ENCODE data around the gene HGS.

Gene HGS

GRCh38 chr17:81652906-81653771, 30.7 kb upstream of the HGS start:
- Histone ChIP-seq H3K4me1 (ENCODE audit: control insufficient read depth, low read length) (peaks cover 24% of the 10 kb centered on the region), H3K9me3 (ENCODE audit: control insufficient read depth, insufficient read depth, low read length) (no peaks in the 10 kb centered on the region), H3F3A (ENCODE audit: control insufficient read depth, insufficient read depth) (no peaks in the 10 kb centered on the region), H3K36me3 (ENCODE audit: control insufficient read depth, low read length) (no peaks in the 10 kb centered on the region), H3K9me2 (replicated peaks; ENCODE audit: control insufficient read depth, low read length) (no peaks in the 10 kb centered on the region), H3K27me3 (ENCODE audit: control insufficient read depth, low read length) (no peaks in the 10 kb centered on the region), H3K4me2 (ENCODE audit: low read length) (peak overlapping the region; percentile 71), H3K27ac (ENCODE audit: low read depth, low read length) (no peak overlapping the region), H3K4me3 (ENCODE audit: low read length) (peak overlapping the region; percentile 63), H4K20me1 (ENCODE audit: control insufficient read depth, insufficient read depth, low read depth, low read length) (no peaks in the 10 kb centered on the region), H3K79me2 (ENCODE audit: control insufficient read depth, low read length) (no peaks in the 10 kb centered on the region)
- TF ChIP-seq CTCF (IDR thresholded peaks at IDR 0.05; ENCODE audit: low read depth, low read length, poor library complexity, severe bottlenecking), result no peak
- no peak for TF ChIP-seq EZH2phosphoT487 (IDR thresholded peaks at IDR 0.05; ENCODE audit: borderline replicate concordance, low read length)

DNA sequence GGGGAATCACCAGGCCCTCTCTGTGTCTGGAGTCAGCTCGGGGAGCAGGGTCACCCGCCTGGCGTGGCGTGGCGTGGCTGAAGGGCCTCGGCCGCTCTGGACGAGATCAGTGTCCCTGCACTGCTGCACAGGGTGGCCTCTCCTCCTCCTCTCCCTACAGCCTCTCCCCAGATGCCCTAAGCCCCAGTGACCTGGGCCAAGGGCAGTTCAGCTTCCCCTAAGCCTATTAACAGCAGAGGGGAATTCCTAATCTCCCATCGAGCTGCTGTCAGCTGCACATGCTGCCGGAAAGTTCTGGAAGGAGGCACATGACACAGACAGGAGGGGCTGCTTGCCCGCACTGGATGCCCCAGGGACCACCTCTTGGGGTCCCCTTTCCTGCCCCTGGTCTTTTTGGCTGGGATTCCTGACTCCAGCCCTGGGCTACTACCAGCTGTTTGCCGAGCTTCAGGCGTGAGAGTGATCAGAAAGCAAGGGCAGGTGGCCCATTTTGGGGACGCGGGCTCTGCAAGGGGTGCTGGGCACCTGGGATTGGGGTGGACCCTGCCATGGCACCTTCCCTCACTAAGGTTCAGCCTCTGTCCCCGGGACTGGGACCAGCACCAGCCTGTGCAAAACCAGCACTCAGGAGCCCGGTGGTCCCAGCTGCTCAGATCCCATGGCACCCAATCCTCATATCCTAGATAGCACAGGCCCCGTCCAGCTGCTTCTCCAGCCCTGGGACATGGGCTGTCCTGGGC, 28.3 kb upstream of the HGS start:
- Histone ChIP-seq H3K36me3 (ENCODE audit: control insufficient read depth, low read length) (no peaks in the 10 kb centered on the region), H3K79me2 (ENCODE audit: control insufficient read depth, low read length) (no peaks in the 10 kb centered on the region), H3K4me1 (ENCODE audit: control insufficient read depth, low read length) (peaks cover 41% of the 10 kb centered on the region), H3K27me3 (ENCODE audit: control insufficient read depth, low read length) (no peaks in the 10 kb centered on the region), H3K4me2 (ENCODE audit: low read length) (no peak overlapping the region), H3K9me2 (replicated peaks; ENCODE audit: control insufficient read depth, low read length) (no peaks in the 10 kb centered on the region), H3K27ac (ENCODE audit: low read depth, low read length) (no peak overlapping the region), H3K9me3 (ENCODE audit: control insufficient read depth, insufficient read depth, low read length) (no peaks in the 10 kb centered on the region), H3K4me3 (ENCODE audit: low read length) (no peak overlapping the region), H4K20me1 (ENCODE audit: control insufficient read depth, insufficient read depth, low read depth, low read length) (no peaks in the 10 kb centered on the region), H3F3A (ENCODE audit: control insufficient read depth, insufficient read depth) (peaks cover 5% of the 10 kb centered on the region)
- TF ChIP-seq EZH2phosphoT487 (IDR thresholded peaks at IDR 0.05; ENCODE audit: borderline replicate concordance, low read length) (no peak), CTCF (IDR thresholded peaks at IDR 0.05; ENCODE audit: low read depth, low read length, poor library complexity, severe bottlenecking) (no peak)

DNA sequence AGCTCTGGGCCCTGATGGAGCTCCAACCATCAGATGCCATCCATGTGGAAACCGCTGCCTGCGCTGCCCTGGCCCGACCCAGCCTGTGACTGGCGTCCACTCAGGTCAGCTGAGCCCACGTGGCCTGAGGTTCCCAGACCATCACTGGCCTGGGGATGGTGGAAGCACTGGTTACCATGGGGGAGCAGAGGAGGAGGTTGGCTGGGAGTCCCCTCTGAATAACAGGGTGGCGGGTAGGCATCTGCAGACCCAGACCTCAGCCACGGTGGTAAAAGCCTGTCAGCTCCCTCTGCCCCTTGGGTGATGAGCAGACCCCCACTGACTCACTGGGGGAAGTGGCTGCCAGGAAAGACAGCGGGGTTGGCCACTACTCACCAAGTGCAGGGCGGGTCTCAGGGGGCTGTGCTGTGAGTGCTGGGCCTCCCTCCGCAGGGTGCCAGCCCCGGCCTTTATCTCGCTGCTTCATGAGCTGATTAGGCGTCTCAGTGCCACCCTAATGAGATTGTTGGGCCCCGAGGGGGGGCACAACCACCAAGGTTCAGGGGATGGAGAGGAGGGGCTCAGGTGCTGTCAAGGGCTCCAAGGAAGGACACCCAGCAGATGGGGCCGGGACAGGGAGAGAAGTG, 27.6 kb upstream of the HGS start, which contains the start of gene PDE6G:
TSS of gene PDE6G (minus strand) at position 425 of the 626 bp plus-strand sequence. CDS start 3,237 bp downstream, outside the sequence.
- Histone ChIP-seq H3K36me3 (ENCODE audit: control insufficient read depth, low read length) (no peaks in the 10 kb centered on the region), H3K79me2 (ENCODE audit: control insufficient read depth, low read length) (no peaks in the 10 kb centered on the region), H3K9me2 (replicated peaks; ENCODE audit: control insufficient read depth, low read length) (no peaks in the 10 kb centered on the region), H3F3A (ENCODE audit: control insufficient read depth, insufficient read depth) (peaks cover 5% of the 10 kb centered on the region), H3K27ac (ENCODE audit: low read depth, low read length) (no peak within 1 kb of the TSS), H3K4me3 (ENCODE audit: low read length) (no peak within 1 kb of the TSS), H3K27me3 (ENCODE audit: control insufficient read depth, low read length) (no peaks in the 10 kb centered on the region), H3K4me1 (ENCODE audit: control insufficient read depth, low read length) (peaks cover 41% of the 10 kb centered on the region), H3K4me2 (ENCODE audit: low read length) (peak within 1 kb of the TSS; percentile 8; the same call in 1 of the 2 replicates), H3K9me3 (ENCODE audit: control insufficient read depth, insufficient read depth, low read length) (no peaks in the 10 kb centered on the region), H4K20me1 (ENCODE audit: control insufficient read depth, insufficient read depth, low read depth, low read length) (no peaks in the 10 kb centered on the region)
- no peak for TF ChIP-seq EZH2phosphoT487 (IDR thresholded peaks at IDR 0.05; ENCODE audit: borderline replicate concordance, low read length)
- no peak for TF ChIP-seq CTCF (IDR thresholded peaks at IDR 0.05; ENCODE audit: low read depth, low read length, poor library complexity, severe bottlenecking)

All from DOHH2 (cell line).